GM12878 (cell line): Measurements from ENCODE around the gene CSH2. TPM values are rescaled to one million over a fixed set of nuclear protein-coding genes. Genes with fewer than 3 reads are reported as not detected.
"Not testable (repeated sequence)": the region's sequence is repeated elsewhere in the genome, so short reads cannot be mapped to it uniquely, and the experiment has no call there.

ENCODE experiments used
- ATAC-seq: fragments of 200-7000 bp; cut with Tn5 transposase; 3 replicates; pipeline ENCODE4 v1.9.1; 2020; ENCODE audit warnings: mild to moderate bottlenecking, moderate library complexity
- BruUV-seq: library from RNA; stranded (reverse); fragments of 400-500 nt; replicated peaks from 2 replicates; lab custom pipeline; 2021; lab: Mats Ljungman, UMichigan
- CTCF ChIA-PET: fragments of 300-600 bp; sonication (Branson Sonifier 250); formaldehyde crosslinking; extraction: SDS; loops from one replicate; lab custom pipeline; 2021; ENCODE audit warnings: inconsistent platforms; lab: Yijun Ruan, JAX
- POLR2A ChIA-PET: fragments of 350-600 bp; formaldehyde crosslinking; extraction: SDS; loops from one replicate; lab custom pipeline; 2021; ENCODE audit warnings: inconsistent platforms; lab: Charles Lee
- RAD21 ChIA-PET: fragments of 300-600 bp; sonication (Branson Sonifier 250); formaldehyde crosslinking; loops from one replicate; lab custom pipeline; 2023; ENCODE audit warnings: antibody characterized with exemption; ENCODE audit not compliant: unreplicated experiment; lab: Charles Lee
- SMC1A ChIA-PET: fragments of 300-600 bp; sonication (Branson Sonifier 250); formaldehyde crosslinking; loops from one replicate; lab custom pipeline; 2023; ENCODE audit not compliant: unreplicated experiment, uncharacterized antibody; lab: Charles Lee
- DNase-seq: peaks from one replicate; pipeline ENCODE4 v3.0.0-alpha.2; 2011; ENCODE audit warnings: low read depth, low spot score
- FAIRE-seq: peaks from 3 replicates; lab custom pipeline; 2011; peaks lifted over from hg19 to GRCh38; lab: Jason Lieb, UNC
- H2AFZ ChIP-seq: 2 replicates; pipeline ENCODE4 v1.6.0; 2011; ENCODE audit warnings: low read depth, low read length, control low read depth; ENCODE audit not compliant: control insufficient read depth
- H3K27ac ChIP-seq: 2 replicates; pipeline ENCODE4 v1.5.1; 2011; ENCODE audit warnings: control low read depth; ENCODE audit not compliant: control insufficient read depth, insufficient read depth
- H3K27me3 ChIP-seq, 2 experiments: replicated peaks in 1 of 2; 2 replicates each; pipeline versions ENCODE4 v1.6.0 to v1.6.1; 2011; ENCODE audit warnings: low read length in 1 of 2; ENCODE audit not compliant: control insufficient read depth in 2 of 2, insufficient read depth in 2 of 2
- H3K36me3 ChIP-seq, 2 experiments: 2 replicates each; pipeline ENCODE4 v1.5.1; 2011; ENCODE audit warnings: low read length in 1 of 2; ENCODE audit not compliant: control insufficient read depth in 2 of 2, insufficient read depth in 2 of 2
- H3K4me1 ChIP-seq: 2 replicates; pipeline ENCODE4 v1.6.1; 2011; ENCODE audit warnings: mild to moderate bottlenecking, low read length, moderate library complexity, mixed read lengths; ENCODE audit not compliant: control insufficient read depth, insufficient read depth
- H3K4me2 ChIP-seq: 2 replicates; pipeline ENCODE4 v1.6.0; 2011; ENCODE audit warnings: control low read depth; ENCODE audit not compliant: control insufficient read depth, insufficient read depth
- H3K4me3 ChIP-seq: fragments of 200-600 bp; sonication (generic); 2 replicates; pipeline ENCODE4 v1.5.1; 2016
- H3K79me2 ChIP-seq: 2 replicates; pipeline ENCODE4 v1.6.0; 2011; ENCODE audit warnings: low read length; ENCODE audit not compliant: control insufficient read depth, insufficient read depth
- H3K9ac ChIP-seq: 2 replicates; pipeline ENCODE4 v1.8.0; 2011; ENCODE audit warnings: low read length, control low read depth, mixed read lengths; ENCODE audit not compliant: control insufficient read depth, insufficient read depth
- H3K9me3 ChIP-seq: replicated peaks from 3 replicates; pipeline ENCODE4 v1.5.1; 2011; ENCODE audit warnings: mild to moderate bottlenecking, low read length; ENCODE audit not compliant: control insufficient read depth, insufficient read depth
- H4K20me1 ChIP-seq: 2 replicates; pipeline ENCODE4 v1.6.0; 2011; ENCODE audit not compliant: control insufficient read depth, insufficient read depth
- CTCF ChIP-seq, 3 experiments: IDR thresholded peaks in 2 of 3; conservative IDR thresholded peaks in 1 of 3; 2 replicates each; pipeline ENCODE4 v1.5.1; 2011; ENCODE audit warnings: low read depth in 3 of 3, low read length in 3 of 3, mild to moderate bottlenecking in 3 of 3, control low read depth in 2 of 3, moderate library complexity in 2 of 3, inconsistent platforms in 1 of 3, mixed read lengths in 1 of 3; ENCODE audit not compliant: control insufficient read depth in 2 of 3, insufficient read depth in 1 of 3; ENCODE audit errors: extremely low read depth in 1 of 3
- WGBS: methylation state at CpG from one replicate; pipeline ENCODE4 v1.1.6; 2016; ENCODE audit warnings: low lambda C conversion rate; ENCODE audit not compliant: insufficient replicate concordance, insufficient coverage; ENCODE audit errors: missing lambda C conversion rate; 5-methylcytosine and 5-hydroxymethylcytosine counted together
- in situ Hi-C: fragments of 300-500 bp; cut with MboI; formaldehyde crosslinking; loops from 9 replicates; pipeline ENCODE4 v1.14.3; 2018; ENCODE audit warnings: mixed read lengths
- intact Hi-C: fragments of 100-400 bp; cut with micrococcal nuclease; formaldehyde crosslinking; loops from one replicate; pipeline ENCODE4 v1.14.2; 2022; ENCODE audit not compliant: unreplicated experiment
- polyA plus RNA-seq, 11 experiments: library from polyadenylated mRNA; depleted of rRNA in 4 of 11; unstranded in 6 of 11; stranded (reverse) in 5 of 11; fragments of >200 nt; fragmentation: Nextera tagmentation in 4 of 11; fragmentation: Illumina TruSeq in 1 of 11; extraction: Ambion mirVana in 4 of 11; extraction: Trizol in 1 of 11; gene quantifications; 1 replicate in 1 of 11; 2 replicates in 10 of 11; pipeline versions ENCODE4 v1.2.1 to v1.2.3, GENCODE V29; 2011 to 2016; ENCODE audit warnings: inconsistent platforms in 2 of 11, missing spikeins in 2 of 11, low read depth in 1 of 11
- total RNA-seq, 4 experiments: library from RNA; depleted of rRNA in 3 of 4; stranded (reverse); fragments of >200 nt in 3 of 4; fragmentation: Illumina TruSeq in 1 of 4; extraction: Trizol in 1 of 4; gene quantifications; 2 replicates each; pipeline versions ENCODE4 v1.2.1 to v1.2.3, GENCODE V29; 2013 to 2021

The CSH2 gene
- total and polyA plus RNA-seq, 10 of the 15 experiments (the other 5 are each of a cell fraction or from before 2014, with no cell fraction given), result not detected

DNA sequence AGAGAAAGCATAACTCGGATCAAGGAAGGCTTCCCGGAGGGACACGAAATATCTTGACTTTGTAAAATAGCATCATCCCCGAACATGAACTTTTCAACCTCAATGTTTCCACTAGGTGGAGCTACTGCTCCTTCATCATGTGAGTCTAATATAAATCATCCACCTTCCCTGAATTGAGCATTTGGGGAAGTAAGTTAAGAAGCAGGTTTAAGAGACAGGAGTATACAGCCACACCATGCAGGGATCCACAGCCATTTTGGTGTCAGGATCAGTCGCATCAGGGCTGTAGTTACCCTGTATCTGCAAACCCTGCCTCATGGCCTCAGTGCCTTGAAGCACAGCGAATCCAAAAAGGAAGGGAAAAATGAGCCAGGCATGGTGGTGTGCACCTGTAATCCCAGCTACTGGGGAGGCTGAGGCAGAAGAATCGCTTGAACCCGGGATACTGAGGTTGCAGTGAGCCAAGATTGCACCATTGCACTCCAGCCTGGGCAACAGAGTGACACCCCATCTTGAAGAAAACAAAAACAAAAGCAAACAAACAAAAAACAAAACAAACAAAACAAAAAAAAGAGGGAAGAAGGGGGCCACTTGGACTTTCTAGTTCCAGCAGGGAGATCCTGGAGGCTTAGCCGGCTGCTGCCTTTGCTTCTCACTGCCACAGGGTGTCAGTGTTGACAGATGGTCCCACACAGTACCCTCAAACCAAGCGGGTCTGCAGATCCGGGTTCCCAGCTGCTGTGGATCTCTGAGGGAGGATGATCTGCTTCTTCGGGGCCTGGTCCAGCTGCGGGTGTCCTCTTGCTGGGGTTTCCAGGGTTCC lies 15.8 kb upstream of the CSH2 start:
- peak; percentile 28 to 41 (median 31); a peak in 3 of 6 replicates for TF ChIP-seq CTCF (IDR thresholded peaks at IDR 0.05 in 2 of 3, conservative IDR thresholded peaks at IDR 0.05 in 1 of 3; ENCODE audit: control insufficient read depth in 2 of 3, extremely low read depth in 1 of 3, insufficient read depth in 1 of 3, low read depth in 3 of 3, low read length in 3 of 3)
- H2AFZ ChIP-seq, intact Hi-C loops, DNase-seq, FAIRE-seq, H3K4me2 ChIP-seq, H3K4me1 ChIP-seq, H3K36me3 ChIP-seq, BruUV-seq, in situ Hi-C loops, H3K79me2 ChIP-seq, POLR2A ChIA-PET, H3K27me3 ChIP-seq, H3K9ac ChIP-seq, H3K4me3 ChIP-seq, H4K20me1 ChIP-seq, H3K9me3 ChIP-seq, H3K27ac ChIP-seq: not testable (repeated sequence)
- SMC1A ChIA-PET, result interaction anchor here (1.0 to 2.4 kb wide), 5 partner anchors 18 to 362 kb away, joined by 3 to 8 read pairs (median 4); no protein-coding TSS in a partner anchor
- RAD21 ChIA-PET, result interaction anchor here (1.0 to 1.5 kb wide), 2 partner anchors 62 to 141 kb away, joined by 3 read pairs; no protein-coding TSS in a partner anchor
- WGBS, result 6% methylated on average over 13 of the region's 13 CpGs
- ATAC-seq, result peak; percentile 93
- CTCF ChIA-PET, result interaction anchor here (0.6 to 5.1 kb wide), 20 partner anchors 9 to 654 kb away, joined by 3 to 49 read pairs (median 4); partner anchors contain the start of genes CSHL1 and GH2

- H3K27me3 ChIP-seq, H3K9me3 ChIP-seq, in situ Hi-C loops, RAD21 ChIA-PET, H3K27ac ChIP-seq, CTCF ChIA-PET, H3K36me3 ChIP-seq, BruUV-seq, H3K4me3 ChIP-seq, H4K20me1 ChIP-seq, H3K9ac ChIP-seq, intact Hi-C loops, POLR2A ChIA-PET, ATAC-seq, SMC1A ChIA-PET, DNase-seq, H2AFZ ChIP-seq, H3K4me2 ChIP-seq, H3K79me2 ChIP-seq, H3K4me1 ChIP-seq, FAIRE-seq: not testable (repeated sequence)
- 62% methylated on average over 11 of the region's 11 CpGs for WGBS
Observed at GRCh38 chr17:63885119-63885518, 11.6 kb upstream of the CSH2 start.

- BruUV-seq, H2AFZ ChIP-seq, POLR2A ChIA-PET, DNase-seq, H3K4me2 ChIP-seq, H3K9ac ChIP-seq, RAD21 ChIA-PET, H3K27ac ChIP-seq, FAIRE-seq, in situ Hi-C loops, H3K36me3 ChIP-seq, ATAC-seq, H3K4me3 ChIP-seq, H3K9me3 ChIP-seq, H3K27me3 ChIP-seq, H3K79me2 ChIP-seq, H4K20me1 ChIP-seq, intact Hi-C loops, H3K4me1 ChIP-seq: not testable (repeated sequence)
- SMC1A ChIA-PET, result interaction anchor here (1.4 kb wide), 1 partner anchor 251 kb away, joined by 3 read pairs; no protein-coding TSS in a partner anchor
- CTCF ChIA-PET, result interaction anchor here (0.7 to 2.3 kb wide), 6 partner anchors 13 to 147 kb away, joined by 3 to 11 read pairs (median 5); no protein-coding TSS in a partner anchor
- 50% methylated on average over 9 of the region's 9 CpGs for WGBS
Observed at GRCh38 chr17:63882626-63883126, 9.2 kb upstream of the CSH2 start.
